CD4-positive, alpha-beta T cell (primary cell): ENCODE measurements around the gene KIAA1614. TPM values are rescaled to one million over a fixed set of nuclear protein-coding genes. Genes with fewer than 3 reads are reported as not detected.

Source experiments
- ATAC-seq: fragments of 200-7000 bp; cut with Tn5 transposase; one replicate; pipeline ENCODE4 v1.10.0; 2022; ENCODE audit warnings: mild to moderate bottlenecking; ENCODE audit not compliant: poor library complexity
- CTCF ChIA-PET: fragments of 350-600 bp; sonication (Branson Sonifier 250); formaldehyde crosslinking; loops from one replicate; lab custom pipeline; 2021; ENCODE audit warnings: antibody characterized with exemption, inconsistent platforms; lab: Charles Lee
- POLR2A ChIA-PET: fragments of 350-600 bp; sonication (Branson Sonifier 250); formaldehyde crosslinking; loops from one replicate; lab custom pipeline; 2021; ENCODE audit warnings: antibody characterized with exemption, inconsistent platforms; lab: Charles Lee
- DNase-seq, 14 experiments: peaks; one replicate each; pipeline ENCODE4 v3.0.0-alpha.2; 2013 to 2020; ENCODE audit warnings: mixed read lengths in 2 of 14
- H3K27ac ChIP-seq, 2 donors: one replicate each; pipeline versions ENCODE4 v1.5.1 to v1.7.0; 2013; ENCODE audit warnings: low read length in 2 of 2, low read depth in 1 of 2, mild to moderate bottlenecking in 1 of 2
- H3K27me3 ChIP-seq, 2 experiments: 1 replicate in 1 of 2; 2 replicates in 1 of 2; pipeline versions ENCODE4 v1.6.1 to v1.7.0; 2013; ENCODE audit warnings: low read length in 2 of 2, control low read depth in 1 of 2, mild to moderate bottlenecking in 1 of 2, moderate library complexity in 1 of 2; ENCODE audit not compliant: insufficient read depth in 2 of 2, control insufficient read depth in 1 of 2
- H3K36me3 ChIP-seq: one replicate; pipeline ENCODE4 v1.6.1; 2013; ENCODE audit warnings: low read length, control low read depth; ENCODE audit not compliant: insufficient read depth
- H3K4me1 ChIP-seq: one replicate; pipeline ENCODE4 v1.6.1; 2013; ENCODE audit warnings: low read length, control low read depth; ENCODE audit not compliant: insufficient read depth
- H3K4me3 ChIP-seq: one replicate; pipeline ENCODE4 v1.5.1; 2013; ENCODE audit warnings: mild to moderate bottlenecking, low read length, moderate library complexity
- H3K9me3 ChIP-seq, 2 experiments: 1 replicate in 1 of 2; 2 replicates in 1 of 2; pipeline versions ENCODE4 v1.6.1 to v1.7.0; 2013; ENCODE audit warnings: low read length in 2 of 2, mild to moderate bottlenecking in 2 of 2, control low read depth in 1 of 2, moderate library complexity in 1 of 2; ENCODE audit not compliant: control insufficient read depth in 1 of 2, insufficient read depth in 1 of 2
- H3K27ac Mint-ChIP-seq: one replicate; pipeline ENCODE4 v1.8.0; 2020; ENCODE audit warnings: mixed read lengths
- H3K27me3 Mint-ChIP-seq: one replicate; pipeline ENCODE4 v1.8.0; 2021; ENCODE audit warnings: mixed read lengths
- H3K36me3 Mint-ChIP-seq: one replicate; pipeline ENCODE4 v1.8.0; 2021; ENCODE audit warnings: low read depth, mixed read lengths
- H3K4me1 Mint-ChIP-seq: one replicate; pipeline ENCODE4 v1.8.0; 2021; ENCODE audit warnings: low read depth, mixed read lengths
- H3K4me3 Mint-ChIP-seq: one replicate; pipeline ENCODE4 v1.8.0; 2020; ENCODE audit warnings: mild to moderate bottlenecking, mixed read lengths
- H3K9me3 Mint-ChIP-seq: one replicate; pipeline ENCODE4 v1.8.0; 2020; ENCODE audit warnings: mixed read lengths
- intact Hi-C, 2 experiments: fragments of 100-400 bp; cut with DNase I in 1 of 2; cut with micrococcal nuclease in 1 of 2; formaldehyde crosslinking; loops; one replicate each; pipeline versions ENCODE4 v1.15.1 to v1.9.0; 2023 to 2025; cut with DNase I, micrococcal nuclease
- total RNA-seq, 174 experiments: library from RNA in 2 of 174; stranded (reverse) in 2 of 174; gene quantifications; one replicate each; pipeline ENCODE4 v1.2.3 and lab custom pipeline; 2021 to 2026
- TF ChIP-seq, protein P1 (sequence below): fragments of 200-600 bp; IDR thresholded peaks from one replicate; pipeline ENCODE4 v1.8.0; 2022; ENCODE audit warnings: antibody characterized with exemption, mild to moderate bottlenecking

KIAA1614 gene
- total RNA-seq, 2 experiments from 2014 or later: 0.14 to 0.20 TPM

DNA sequence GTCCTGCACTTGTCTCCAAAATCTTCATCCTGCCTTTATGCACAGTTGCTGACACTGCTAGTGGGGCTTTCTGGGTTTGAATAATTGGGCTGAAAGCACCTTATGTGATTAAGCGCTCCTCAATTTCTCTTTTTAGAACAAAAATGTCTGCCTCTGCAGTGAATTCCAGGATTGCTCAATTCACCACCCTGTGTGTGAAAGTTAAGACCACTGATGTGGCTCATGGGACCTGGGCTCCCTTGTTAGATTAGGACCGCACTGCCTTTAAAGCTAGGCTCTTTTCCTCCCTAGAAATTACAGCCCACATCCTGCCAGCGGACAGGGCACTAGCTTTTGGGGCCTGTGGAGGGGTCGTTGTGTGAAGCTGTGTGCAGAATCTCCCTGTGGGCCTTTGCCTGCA, 18.8 kb downstream of the KIAA1614 start:
- no peaks in the 10 kb centered on the region for H3K36me3 ChIP-seq
- Mint-ChIP-seq H3K27ac (no peak overlapping the region), H3K4me3 (no peak overlapping the region), H3K36me3 (no peaks in the 10 kb centered on the region), H3K27me3 (peaks cover 8% of the 10 kb centered on the region), H3K4me1 (no peaks in the 10 kb centered on the region), H3K9me3 (no peaks in the 10 kb centered on the region)
- H3K4me3 ChIP-seq: no peak overlapping the region
- ATAC-seq: no peak
- ChIA-PET CTCF (no interaction called here), POLR2A (interaction anchor here (0.5 kb wide), 1 partner anchor 1495 kb away, joined by 3 read pairs; no protein-coding TSS in a partner anchor)
- no peaks in the 10 kb centered on the region for H3K4me1 ChIP-seq
- no peaks in the 10 kb centered on the region for H3K9me3 ChIP-seq
- TF ChIP-seq, protein P1, sequence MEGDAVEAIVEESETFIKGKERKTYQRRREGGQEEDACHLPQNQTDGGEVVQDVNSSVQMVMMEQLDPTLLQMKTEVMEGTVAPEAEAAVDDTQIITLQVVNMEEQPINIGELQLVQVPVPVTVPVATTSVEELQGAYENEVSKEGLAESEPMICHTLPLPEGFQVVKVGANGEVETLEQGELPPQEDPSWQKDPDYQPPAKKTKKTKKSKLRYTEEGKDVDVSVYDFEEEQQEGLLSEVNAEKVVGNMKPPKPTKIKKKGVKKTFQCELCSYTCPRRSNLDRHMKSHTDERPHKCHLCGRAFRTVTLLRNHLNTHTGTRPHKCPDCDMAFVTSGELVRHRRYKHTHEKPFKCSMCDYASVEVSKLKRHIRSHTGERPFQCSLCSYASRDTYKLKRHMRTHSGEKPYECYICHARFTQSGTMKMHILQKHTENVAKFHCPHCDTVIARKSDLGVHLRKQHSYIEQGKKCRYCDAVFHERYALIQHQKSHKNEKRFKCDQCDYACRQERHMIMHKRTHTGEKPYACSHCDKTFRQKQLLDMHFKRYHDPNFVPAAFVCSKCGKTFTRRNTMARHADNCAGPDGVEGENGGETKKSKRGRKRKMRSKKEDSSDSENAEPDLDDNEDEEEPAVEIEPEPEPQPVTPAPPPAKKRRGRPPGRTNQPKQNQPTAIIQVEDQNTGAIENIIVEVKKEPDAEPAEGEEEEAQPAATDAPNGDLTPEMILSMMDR: no peak
- intact Hi-C loops: no loop called here
- H3K27me3 ChIP-seq: no peaks in the 10 kb centered on the region
- H3K27ac ChIP-seq: no peak overlapping the region
- no peak for DNase-seq

GRCh38 chr1:180932378-180932777, 19.7 kb downstream of the KIAA1614 start:
- ChIA-PET CTCF (no interaction called here), POLR2A (no interaction called here)
- H3K4me3 Mint-ChIP-seq: no peak overlapping the region
- Histone ChIP-seq H3K4me3 (no peak overlapping the region), H3K27ac (no peak overlapping the region), H3K9me3 (no peaks in the 10 kb centered on the region), H3K27me3 (no peaks in the 10 kb centered on the region), H3K36me3 (no peaks in the 10 kb centered on the region), H3K4me1 (no peaks in the 10 kb centered on the region)
- TF ChIP-seq, protein P1: no peak
- peaks cover 8% of the 10 kb centered on the region for H3K27me3 Mint-ChIP-seq
- H3K4me1 Mint-ChIP-seq: no peaks in the 10 kb centered on the region
- H3K9me3 Mint-ChIP-seq: no peaks in the 10 kb centered on the region
- no peaks in the 10 kb centered on the region for H3K36me3 Mint-ChIP-seq
- intact Hi-C loops: no loop called here
- ATAC-seq (no peak), DNase-seq (no peak)
- no peak overlapping the region for H3K27ac Mint-ChIP-seq

DNA sequence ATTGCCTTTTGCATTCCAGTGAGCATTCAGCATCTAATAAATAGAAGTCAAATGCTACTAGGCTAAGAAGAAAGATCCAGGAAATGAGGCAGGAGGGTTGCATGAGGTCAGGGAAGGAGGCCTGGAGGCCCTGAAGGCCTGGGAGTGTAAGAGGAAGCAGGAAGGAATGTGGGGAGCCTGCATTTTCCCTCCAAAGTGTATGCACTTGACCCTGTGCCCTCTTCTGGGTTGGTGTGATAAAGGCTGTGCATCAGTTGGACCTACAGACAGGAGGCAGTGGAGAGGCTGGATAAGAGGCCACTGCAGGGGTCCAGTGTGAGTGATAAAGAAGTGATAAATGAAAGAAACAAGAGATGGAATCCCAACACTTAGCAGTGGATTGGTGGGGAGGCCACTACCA, 20.4 kb downstream of the KIAA1614 start:
- no peak for DNase-seq
- no peak overlapping the region for H3K4me3 ChIP-seq
- H3K4me1 Mint-ChIP-seq: no peaks in the 10 kb centered on the region
- CTCF ChIA-PET: no interaction called here
- peaks cover 8% of the 10 kb centered on the region for H3K27me3 Mint-ChIP-seq
- no peaks in the 10 kb centered on the region for H3K36me3 Mint-ChIP-seq
- H3K27ac Mint-ChIP-seq: no peak overlapping the region
- TF ChIP-seq, protein P1: no peak
- no peaks in the 10 kb centered on the region for H3K9me3 Mint-ChIP-seq
- POLR2A ChIA-PET: no interaction called here
- no peaks in the 10 kb centered on the region for H3K9me3 ChIP-seq
- H3K27me3 ChIP-seq: no peaks in the 10 kb centered on the region
- H3K27ac ChIP-seq: no peak overlapping the region
- ATAC-seq: no peak
- intact Hi-C loops: no loop called here
- no peaks in the 10 kb centered on the region for H3K4me1 ChIP-seq
- no peak overlapping the region for H3K4me3 Mint-ChIP-seq
- H3K36me3 ChIP-seq: no peaks in the 10 kb centered on the region
